ENCODE results near the gene CD300LG.

The CD300LG gene

GRCh38 chr17:43874293-43874692, 27.3 kb downstream of the CD300LG start:
- no peak overlapping the region for H2AFZ ChIP-seq (ENCODE audit: low read depth, low read length, severe bottlenecking)
- no peaks in the 10 kb centered on the region for H3K9me3 ChIP-seq (ENCODE audit: insufficient read depth, low read length)
- no peaks in the 10 kb centered on the region for H3K9me2 ChIP-seq (replicated peaks; ENCODE audit: insufficient read depth, low read length)
- H3K4me3 ChIP-seq (ENCODE audit: insufficient read depth, low read length, poor library complexity, severe bottlenecking) = no peak overlapping the region
- TF ChIP-seq CTCF (IDR thresholded peaks at IDR 0.05; ENCODE audit: insufficient read depth, low read length, poor library complexity, severe bottlenecking) (no peak), EZH2phosphoT487 (conservative IDR thresholded peaks at IDR 0.05; ENCODE audit: low read length) (no peak)
- no peak overlapping the region for H3K27ac ChIP-seq (ENCODE audit: low read depth, low read length)
- no peaks in the 10 kb centered on the region for H3K79me2 ChIP-seq (ENCODE audit: insufficient read depth, low read length)
- H3K36me3 ChIP-seq (ENCODE audit: low read length) = no peaks in the 10 kb centered on the region
- no peaks in the 10 kb centered on the region for H3K27me3 ChIP-seq (ENCODE audit: low read length)
- no peaks in the 10 kb centered on the region for H3F3A ChIP-seq (ENCODE audit: insufficient read depth)
- H4K20me1 ChIP-seq (ENCODE audit: low read depth, low read length) = no peaks in the 10 kb centered on the region
- H3K4me2 ChIP-seq (ENCODE audit: low read depth, low read length, poor library complexity, severe bottlenecking) = no peak overlapping the region
- no peak overlapping the region for H3K9ac ChIP-seq (ENCODE audit: low read length)

GRCh38 chr17:43875476-43876147, 28.6 kb downstream of the CD300LG start:
- Histone ChIP-seq H3K27me3 (ENCODE audit: low read length) (no peaks in the 10 kb centered on the region), H4K20me1 (ENCODE audit: low read depth, low read length) (no peaks in the 10 kb centered on the region), H2AFZ (ENCODE audit: low read depth, low read length, severe bottlenecking) (no peak overlapping the region), H3K27ac (ENCODE audit: low read depth, low read length) (no peak overlapping the region), H3K4me2 (ENCODE audit: low read depth, low read length, poor library complexity, severe bottlenecking) (no peak overlapping the region), H3K9me2 (replicated peaks; ENCODE audit: insufficient read depth, low read length) (no peaks in the 10 kb centered on the region), H3K4me3 (ENCODE audit: insufficient read depth, low read length, poor library complexity, severe bottlenecking) (no peak overlapping the region), H3K9me3 (ENCODE audit: insufficient read depth, low read length) (no peaks in the 10 kb centered on the region), H3K9ac (ENCODE audit: low read length) (no peak overlapping the region), H3K79me2 (ENCODE audit: insufficient read depth, low read length) (no peaks in the 10 kb centered on the region), H3K36me3 (ENCODE audit: low read length) (no peaks in the 10 kb centered on the region), H3F3A (ENCODE audit: insufficient read depth) (no peaks in the 10 kb centered on the region)
- TF ChIP-seq EZH2phosphoT487 (conservative IDR thresholded peaks at IDR 0.05; ENCODE audit: low read length) (no peak), CTCF (IDR thresholded peaks at IDR 0.05; ENCODE audit: insufficient read depth, low read length, poor library complexity, severe bottlenecking) (no peak)

GRCh38 chr17:43877031-43877430, 30.1 kb downstream of the CD300LG start:
- no peak for TF ChIP-seq EZH2phosphoT487 (conservative IDR thresholded peaks at IDR 0.05; ENCODE audit: low read length)
- TF ChIP-seq CTCF (IDR thresholded peaks at IDR 0.05; ENCODE audit: insufficient read depth, low read length, poor library complexity, severe bottlenecking) = no peak
- H3K4me2 ChIP-seq (ENCODE audit: low read depth, low read length, poor library complexity, severe bottlenecking) = no peak overlapping the region
- no peaks in the 10 kb centered on the region for H3K36me3 ChIP-seq (ENCODE audit: low read length)
- no peaks in the 10 kb centered on the region for H3K79me2 ChIP-seq (ENCODE audit: insufficient read depth, low read length)
- no peak overlapping the region for H3K27ac ChIP-seq (ENCODE audit: low read depth, low read length)
- no peaks in the 10 kb centered on the region for H4K20me1 ChIP-seq (ENCODE audit: low read depth, low read length)
- no peak overlapping the region for H3K4me3 ChIP-seq (ENCODE audit: insufficient read depth, low read length, poor library complexity, severe bottlenecking)
- H3F3A ChIP-seq (ENCODE audit: insufficient read depth) = no peaks in the 10 kb centered on the region
- H3K9ac ChIP-seq (ENCODE audit: low read length) = no peak overlapping the region
- H2AFZ ChIP-seq (ENCODE audit: low read depth, low read length, severe bottlenecking) = no peak overlapping the region
- H3K9me3 ChIP-seq (ENCODE audit: insufficient read depth, low read length) = no peaks in the 10 kb centered on the region
- H3K27me3 ChIP-seq (ENCODE audit: low read length) = no peaks in the 10 kb centered on the region
- H3K9me2 ChIP-seq (replicated peaks; ENCODE audit: insufficient read depth, low read length) = no peaks in the 10 kb centered on the region
